Stimulated activated CD4-positive, alpha-beta T cell treated with anti-CD3 and anti-CD28 coated beads, Interleukin-15, amount 100 ng/mL, for 1 hour (primary cell): Measurements from ENCODE around the gene NLGN1.

Experiments
- DNase-seq, 2 donors: peaks; one replicate each; pipeline ENCODE4 v3.0.0-alpha.2; 2020; ENCODE audit warnings: low read depth in 1 of 2, low spot score in 1 of 2

Gene NLGN1

GRCh38 chr3:174132006-174132405 is 734.5 kb downstream of the NLGN1 start:
- DNase-seq = no peak

- DNase-seq = no peak
Observed at GRCh38 chr3:174132421-174133042, 735.0 kb downstream of the NLGN1 start.

GRCh38 chr3:174146008-174146407 is 748.5 kb downstream of the NLGN1 start:
- no peak for DNase-seq

- no peak for DNase-seq
Observed at GRCh38 chr3:174147798-174148197, 750.3 kb downstream of the NLGN1 start.

- DNase-seq = no peak
Observed at GRCh38 chr3:174153871-174154270, 756.3 kb downstream of the NLGN1 start.

- no peak for DNase-seq
Observed at GRCh38 chr3:174156200-174156599, 758.7 kb downstream of the NLGN1 start.

- no peak for DNase-seq
Observed at GRCh38 chr3:174158674-174159073, 761.1 kb downstream of the NLGN1 start.

- no peak for DNase-seq
Observed at GRCh38 chr3:174159604-174160003, 762.1 kb downstream of the NLGN1 start.

- no peak for DNase-seq
Observed at GRCh38 chr3:174162550-174162949, 765.0 kb downstream of the NLGN1 start.

- no peak for DNase-seq
Observed at GRCh38 chr3:174168026-174168425, 770.5 kb downstream of the NLGN1 start.

GRCh38 chr3:174168538-174169254 is 771.2 kb downstream of the NLGN1 start:
- DNase-seq = no peak

GRCh38 chr3:174169736-174170135 is 772.2 kb downstream of the NLGN1 start:
- DNase-seq = no peak

- DNase-seq = no peak
Observed at GRCh38 chr3:174170248-174170647, 772.7 kb downstream of the NLGN1 start.

- no peak for DNase-seq
Observed at GRCh38 chr3:174186377-174186989, 788.9 kb downstream of the NLGN1 start.

GRCh38 chr3:174191380-174191779 is 793.8 kb downstream of the NLGN1 start:
- DNase-seq = no peak

GRCh38 chr3:174191895-174192294 is 794.4 kb downstream of the NLGN1 start:
- DNase-seq = no peak

- no peak for DNase-seq
Observed at GRCh38 chr3:174192471-174192870, 794.9 kb downstream of the NLGN1 start.

GRCh38 chr3:174193604-174194003 is 796.1 kb downstream of the NLGN1 start:
- DNase-seq = no peak

- no peak for DNase-seq
Observed at GRCh38 chr3:174197416-174197815, 799.9 kb downstream of the NLGN1 start.

- DNase-seq = no peak
Observed at GRCh38 chr3:174198199-174198598, 800.7 kb downstream of the NLGN1 start.

GRCh38 chr3:174199696-174200095 is 802.2 kb downstream of the NLGN1 start:
- no peak for DNase-seq

- DNase-seq = no peak
Observed at GRCh38 chr3:174202116-174202515, 804.6 kb downstream of the NLGN1 start.
